ENCODE measurements around the gene ASS1.

GRCh38 chr9:130452835-130453234 is 8.1 kb downstream of the ASS1 start:
- TF ChIP-seq CTCF (IDR thresholded peaks at IDR 0.05) (no peak), POLR2A (IDR thresholded peaks at IDR 0.05) (no peak)

Data from uterus (tissue), 2 donors.